ENCODE measurements around the gene G6PC1. TPM values are rescaled to one million over a fixed set of nuclear protein-coding genes. Genes with fewer than 3 reads are reported as not detected.
"Not testable (repeated sequence)": the region's sequence is repeated elsewhere in the genome, so short reads cannot be mapped to it uniquely, and the experiment has no call there.

G6PC1 gene
- total RNA-seq, 1 donor from 2014 or later, result not detected

- DNase-seq (ENCODE audit: low read depth), result no peak
- no peak for TF ChIP-seq CTCF (conservative IDR thresholded peaks at IDR 0.05; ENCODE audit: low read depth, low read length)
- H3K4me3 ChIP-seq (ENCODE audit: low read depth, low read length), result peak overlapping the region; percentile 15
These were observed 6.1 kb upstream of the G6PC1 start for GRCh38 chr17:42894283-42895184.

DNA sequence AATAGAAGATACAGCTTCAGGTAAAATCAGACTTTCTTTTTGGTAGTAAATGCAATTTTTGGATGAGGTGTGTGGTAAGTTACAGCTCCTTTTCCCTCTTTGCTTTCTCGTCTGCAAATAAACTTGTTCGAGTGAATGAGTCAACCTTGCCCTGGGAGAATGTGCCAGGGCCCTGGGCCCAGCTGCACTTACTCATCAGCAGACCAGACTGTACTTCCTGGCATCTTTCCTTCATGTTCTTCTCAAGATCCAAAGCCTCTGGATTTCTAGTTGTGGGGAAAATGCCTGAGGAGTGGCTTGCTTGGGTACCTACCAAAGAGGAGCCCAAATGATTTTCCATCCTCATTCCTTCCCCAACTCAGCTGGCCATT is 5.4 kb upstream of the G6PC1 start:
- peak overlapping the region; percentile 15 for H3K4me3 ChIP-seq (ENCODE audit: low read depth, low read length)
- no peak for TF ChIP-seq CTCF (conservative IDR thresholded peaks at IDR 0.05; ENCODE audit: low read depth, low read length)
- no peak for DNase-seq (ENCODE audit: low read depth)

DNA sequence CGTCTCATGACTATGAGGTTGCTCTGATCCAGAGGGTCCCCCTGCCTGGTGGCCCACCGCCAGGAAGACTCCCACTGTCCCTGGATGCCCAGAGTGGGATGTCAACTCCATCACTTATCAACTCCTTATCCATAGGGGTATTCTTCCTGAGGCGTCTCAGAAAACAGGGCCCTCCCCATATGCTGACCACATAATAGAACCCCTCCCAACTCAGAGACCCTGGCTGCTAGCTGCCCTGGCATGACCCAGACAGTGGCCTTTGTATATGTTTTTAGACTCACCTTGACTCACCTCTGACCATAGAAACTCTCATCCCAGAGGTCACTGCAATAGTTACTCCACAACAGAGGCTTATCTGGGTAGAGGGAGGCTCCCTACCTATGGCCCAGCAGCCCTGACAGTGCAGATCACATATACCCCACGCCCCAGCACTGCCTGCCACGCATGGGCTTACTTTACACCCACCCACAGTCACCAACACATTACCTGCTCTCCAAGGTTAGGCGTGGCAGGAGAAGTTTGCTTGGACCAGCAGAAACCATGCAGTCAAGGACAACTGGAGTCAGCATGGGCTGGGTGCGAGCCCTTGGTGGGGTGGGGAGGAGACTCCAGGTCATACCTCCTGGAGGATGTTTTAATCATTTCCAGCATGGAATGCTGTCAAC is 2.3 kb upstream of the G6PC1 start:
- DNase-seq (ENCODE audit: low read depth), result no peak
- H3K4me3 ChIP-seq (ENCODE audit: low read depth, low read length), result no peak overlapping the region
- no peak for TF ChIP-seq CTCF (conservative IDR thresholded peaks at IDR 0.05; ENCODE audit: low read depth, low read length)

DNA sequence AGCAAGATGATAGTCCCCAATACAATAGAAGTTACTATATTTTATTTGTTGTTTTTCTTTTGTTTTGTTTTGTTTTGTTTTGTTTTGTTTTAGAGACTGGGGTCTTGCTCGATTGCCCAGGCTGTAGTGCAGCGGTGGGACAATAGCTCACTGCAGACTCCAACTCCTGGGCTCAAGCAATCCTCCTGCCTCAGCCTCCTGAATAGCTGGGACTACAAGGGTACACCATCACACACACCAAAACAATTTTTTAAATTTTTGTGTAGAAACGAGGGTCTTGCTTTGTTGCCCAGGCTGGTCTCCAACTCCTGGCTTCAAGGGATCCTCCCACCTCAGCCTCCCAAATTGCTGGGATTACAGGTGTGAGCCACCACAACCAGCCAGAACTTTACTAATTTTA is 618 bp upstream of the G6PC1 start:
- DNase-seq (ENCODE audit: low read depth); H3K4me3 ChIP-seq (ENCODE audit: low read depth, low read length): not testable (repeated sequence)

- TF ChIP-seq CTCF (conservative IDR thresholded peaks at IDR 0.05; ENCODE audit: low read depth, low read length), result no peak
- H3K4me3 ChIP-seq (ENCODE audit: low read depth, low read length), result no peak overlapping the region
- no peak for DNase-seq (ENCODE audit: low read depth)
These were observed 1.1 kb downstream of the G6PC1 start for GRCh38 chr17:42901535-42902229.

DNA sequence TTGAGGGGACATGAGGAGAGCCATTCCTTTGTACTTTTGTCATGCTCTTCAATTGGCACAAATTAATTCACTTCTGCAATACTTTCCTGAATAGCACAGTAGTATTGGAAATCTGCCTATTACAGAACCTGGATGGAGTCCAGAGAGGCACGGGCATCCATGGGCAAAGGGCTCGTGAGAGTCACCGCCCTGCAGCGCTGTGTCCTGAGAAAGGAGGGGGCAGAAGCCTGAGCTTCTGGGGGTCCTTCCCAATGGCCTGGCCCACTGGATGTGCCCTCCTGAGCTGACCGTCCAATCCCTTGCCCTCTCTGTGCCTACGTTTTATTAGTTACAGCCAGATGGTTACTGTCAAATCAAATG is 3.5 kb downstream of the G6PC1 start:
- TF ChIP-seq CTCF (conservative IDR thresholded peaks at IDR 0.05; ENCODE audit: low read depth, low read length), result no peak
- H3K4me3 ChIP-seq (ENCODE audit: low read depth, low read length), result no peak overlapping the region
- no peak for DNase-seq (ENCODE audit: low read depth)

DNA sequence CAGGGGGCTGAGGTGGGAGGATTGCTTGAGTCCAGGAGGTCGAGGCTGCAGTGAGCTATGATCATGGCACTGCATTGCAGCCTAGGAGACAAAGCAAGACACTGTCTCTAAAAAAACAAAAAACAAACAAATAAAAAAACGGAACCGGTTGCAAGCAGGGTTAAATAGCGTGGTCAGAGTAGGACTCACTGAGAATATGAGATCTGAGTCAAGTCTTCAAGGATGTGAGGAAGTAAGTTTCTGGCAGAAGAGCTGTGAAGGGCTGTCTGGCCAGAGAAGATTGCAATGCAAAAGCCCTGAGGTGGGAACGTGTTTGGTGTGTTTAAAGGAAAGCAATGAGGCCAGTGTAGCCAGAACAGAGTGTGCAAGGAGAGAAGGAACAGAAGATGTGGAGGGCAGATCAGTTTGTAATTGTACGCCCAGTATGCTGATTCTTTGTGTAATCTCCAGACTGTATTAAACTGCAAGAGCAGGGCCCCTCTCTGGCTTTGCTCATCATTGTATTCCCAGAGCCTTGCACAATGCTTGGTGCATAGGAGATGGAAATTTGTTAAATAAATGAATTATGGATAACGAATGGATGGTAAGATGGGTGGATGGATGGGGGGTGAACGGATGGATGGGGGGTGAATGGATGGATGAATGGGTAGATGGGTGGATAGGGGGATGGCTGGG is 6.3 kb downstream of the G6PC1 start:
- DNase-seq (ENCODE audit: low read depth), result no peak
- H3K4me3 ChIP-seq (ENCODE audit: low read depth, low read length), result no peak overlapping the region

More for the DNA sequence above, 6.3 kb downstream of the G6PC1 start:
- TF ChIP-seq CTCF (conservative IDR thresholded peaks at IDR 0.05; ENCODE audit: low read depth, low read length), result no peak

Measured in epithelial cell of proximal tubule (primary cell).